ENCODE data around the gene SLC16A12. TPM values are rescaled to one million over a fixed set of nuclear protein-coding genes. Genes with fewer than 3 reads are reported as not detected.

Gene SLC16A12
- total RNA-seq: 0.02 TPM in 1 of 2 replicates, not detected in the other

DNA sequence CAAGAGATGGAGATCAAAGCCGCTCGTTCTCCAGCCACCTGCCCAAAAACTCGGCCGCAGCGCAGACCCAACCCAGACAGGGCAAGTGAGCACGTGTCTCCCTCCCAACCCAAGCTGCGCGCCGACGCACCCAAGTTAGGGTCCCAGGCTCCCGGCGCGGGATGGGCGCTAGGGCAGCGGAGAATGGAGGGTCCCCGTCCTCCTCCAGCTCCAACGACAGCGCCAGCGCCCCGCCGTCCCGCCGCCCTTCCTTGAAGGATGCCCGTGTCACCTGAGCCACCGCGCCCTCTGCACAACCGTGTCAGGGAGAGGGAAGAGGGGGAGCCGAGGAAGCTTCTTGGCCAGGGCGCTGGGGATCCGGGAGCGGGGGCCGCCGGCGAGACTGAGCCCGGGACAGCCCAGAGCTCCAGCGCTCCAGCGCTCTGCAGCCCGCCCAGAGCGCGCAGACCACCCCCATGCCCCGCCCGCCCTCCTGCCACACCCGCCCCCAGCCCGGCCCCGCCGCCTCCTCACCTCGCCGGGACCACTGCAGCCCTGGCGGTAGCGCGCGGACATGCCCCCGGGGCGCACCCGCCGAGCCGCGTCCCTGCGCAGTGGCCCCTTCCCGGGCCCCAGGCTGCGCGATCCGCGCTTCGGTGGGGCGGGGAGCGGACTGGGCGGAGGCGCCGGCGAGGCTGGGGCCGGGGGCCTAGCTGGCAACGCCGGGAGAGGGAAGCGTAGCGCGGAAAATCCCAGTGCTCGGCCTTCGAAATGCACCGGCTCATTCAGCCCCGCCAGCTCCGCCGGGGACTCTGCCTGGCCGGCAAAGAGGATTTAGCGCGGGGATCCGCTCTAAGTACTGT, at the start of gene SLC16A12:
Gene SLC16A12 (minus strand): TSS at position 424 of the 842 bp plus-strand sequence. CDS start 73,016 bp downstream, outside the sequence.
- intact Hi-C loops (cut with micrococcal nuclease): no loop called here

GRCh38 chr10:89582022-89582421, 46.6 kb upstream of the SLC16A12 start:
- intact Hi-C loops (cut with micrococcal nuclease): no loop called here

- intact Hi-C loops (cut with micrococcal nuclease): no loop called here
Observed at GRCh38 chr10:89580243-89580642, 44.8 kb upstream of the SLC16A12 start.

GRCh38 chr10:89576696-89577095, 41.3 kb upstream of the SLC16A12 start:
- intact Hi-C loops (cut with micrococcal nuclease): no loop called here

DNA sequence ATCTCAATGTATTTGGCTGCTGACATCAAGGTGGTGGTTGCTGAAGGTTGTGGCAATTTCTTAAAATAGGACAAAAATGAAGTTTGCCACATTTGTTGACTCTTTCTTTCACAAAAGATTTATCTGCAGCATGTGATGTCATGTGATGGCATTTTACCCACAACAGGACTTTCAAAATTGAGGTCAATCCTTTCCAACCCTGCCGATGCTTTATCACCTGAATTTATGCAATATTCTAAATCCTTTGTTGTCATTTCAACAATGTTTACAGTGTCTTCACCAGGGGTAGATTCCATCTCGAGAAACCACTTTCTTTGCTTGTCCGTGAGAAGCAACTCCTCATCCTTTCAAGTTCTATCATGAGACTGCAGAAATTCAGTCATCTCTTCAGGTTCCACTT, 40.6 kb upstream of the SLC16A12 start:
- intact Hi-C loops (cut with micrococcal nuclease): no loop called here

- intact Hi-C loops (cut with micrococcal nuclease): no loop called here
Observed at GRCh38 chr10:89575031-89575430, 39.6 kb upstream of the SLC16A12 start.

DNA sequence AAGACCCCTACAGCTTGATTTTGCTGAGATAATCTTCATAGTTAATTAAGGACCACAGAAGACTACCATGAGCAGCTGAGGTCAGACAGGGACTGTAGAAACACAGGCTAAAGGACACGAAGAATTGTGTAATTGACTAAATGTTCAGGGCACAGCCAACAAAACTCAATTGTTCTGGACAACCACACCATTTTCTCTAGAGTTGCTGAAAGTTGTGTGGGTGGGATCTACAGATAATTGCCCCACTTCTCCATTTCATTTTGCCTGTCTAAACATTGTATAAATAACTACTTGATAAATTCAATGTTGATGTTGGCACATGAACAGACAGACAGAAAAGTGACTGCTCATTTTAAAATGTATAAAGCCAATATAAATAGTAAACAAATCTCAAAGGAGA, 39.0 kb upstream of the SLC16A12 start:
- intact Hi-C loops (cut with micrococcal nuclease): no loop called here

GRCh38 chr10:89567576-89568245, 32.3 kb upstream of the SLC16A12 start:
- intact Hi-C loops (cut with micrococcal nuclease): loop anchor here (10.0 kb wide), 1 partner anchor 633 kb away; no protein-coding TSS in a partner anchor

DNA sequence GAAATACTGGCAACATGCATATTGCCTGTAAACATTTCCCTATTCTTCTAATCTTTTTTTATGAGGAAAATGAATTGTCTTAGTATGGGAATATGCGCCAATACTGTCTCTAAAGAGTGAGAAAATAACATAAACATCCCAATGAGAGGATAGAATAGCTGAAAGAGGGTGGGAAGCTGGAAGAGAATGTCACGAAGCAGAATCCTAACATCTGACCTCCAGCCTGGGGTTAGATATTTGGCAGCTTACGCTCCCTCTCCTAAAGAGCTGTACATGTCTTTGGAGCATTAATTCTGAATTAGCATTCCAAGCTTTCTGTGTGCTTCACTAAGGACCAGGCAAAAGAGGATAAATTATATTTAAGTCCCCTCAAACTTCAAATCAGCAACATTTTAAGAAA, 31.6 kb upstream of the SLC16A12 start:
- intact Hi-C loops (cut with micrococcal nuclease): loop anchor here (10.0 kb wide), 1 partner anchor 632 kb away; no protein-coding TSS in a partner anchor

DNA sequence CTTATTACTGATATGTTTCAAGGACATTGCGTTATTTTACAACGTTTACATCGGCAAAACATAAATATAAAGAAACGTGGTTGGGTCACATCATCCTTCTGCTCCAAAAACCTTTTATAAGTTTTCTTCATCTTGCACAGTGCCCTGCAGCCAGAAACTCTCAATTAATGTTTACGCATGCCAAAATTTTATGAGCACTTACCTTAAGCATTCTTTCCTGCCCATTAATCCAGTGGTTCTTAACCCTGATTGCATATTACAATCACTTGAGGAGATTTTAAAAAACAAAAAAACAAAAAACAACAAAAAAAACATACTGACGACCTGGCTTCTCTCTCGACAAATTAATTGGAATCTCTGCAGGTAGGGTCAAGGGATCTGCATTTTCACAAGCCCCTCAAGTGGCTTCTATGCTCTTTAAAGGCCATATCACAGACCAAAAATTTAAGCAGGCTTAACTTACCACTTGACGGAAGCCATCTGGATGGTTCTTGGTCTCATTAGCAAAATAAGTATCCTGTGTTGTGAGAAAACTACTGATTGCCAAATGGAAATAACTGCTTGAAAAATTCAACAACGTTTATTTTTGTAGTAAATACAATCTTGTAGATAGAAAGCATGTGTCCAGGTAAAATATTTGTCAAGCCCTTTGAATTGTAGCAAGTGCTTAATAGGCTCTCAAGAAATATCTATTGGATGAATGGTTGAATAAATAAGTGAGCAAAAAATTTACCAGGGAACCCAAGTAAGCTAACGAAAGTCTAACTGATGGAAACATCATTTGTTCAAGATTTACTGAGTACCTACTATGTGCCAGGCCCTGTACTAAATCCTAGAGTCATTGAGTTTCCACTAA, 30.9 kb upstream of the SLC16A12 start:
- intact Hi-C loops (cut with micrococcal nuclease): loop anchor here (10.0 kb wide), 1 partner anchor 632 kb away; no protein-coding TSS in a partner anchor

- intact Hi-C loops (cut with micrococcal nuclease): loop anchor here (10.0 kb wide), 1 partner anchor 630 kb away; no protein-coding TSS in a partner anchor
Observed at GRCh38 chr10:89565180-89565579, 29.8 kb upstream of the SLC16A12 start.

- intact Hi-C loops (cut with micrococcal nuclease): loop anchor here (1.0 to 10.0 kb wide), 2 partner anchors 347 to 629 kb away; no protein-coding TSS in a partner anchor
Observed at GRCh38 chr10:89563861-89564478, 28.6 kb upstream of the SLC16A12 start.

- intact Hi-C loops (cut with micrococcal nuclease): loop anchor here (10.0 kb wide), 1 partner anchor 629 kb away; no protein-coding TSS in a partner anchor
Observed at GRCh38 chr10:89563311-89563710, 27.9 kb upstream of the SLC16A12 start.

- intact Hi-C loops (cut with micrococcal nuclease): no loop called here
Observed at GRCh38 chr10:89556600-89556999, 21.2 kb upstream of the SLC16A12 start.

DNA sequence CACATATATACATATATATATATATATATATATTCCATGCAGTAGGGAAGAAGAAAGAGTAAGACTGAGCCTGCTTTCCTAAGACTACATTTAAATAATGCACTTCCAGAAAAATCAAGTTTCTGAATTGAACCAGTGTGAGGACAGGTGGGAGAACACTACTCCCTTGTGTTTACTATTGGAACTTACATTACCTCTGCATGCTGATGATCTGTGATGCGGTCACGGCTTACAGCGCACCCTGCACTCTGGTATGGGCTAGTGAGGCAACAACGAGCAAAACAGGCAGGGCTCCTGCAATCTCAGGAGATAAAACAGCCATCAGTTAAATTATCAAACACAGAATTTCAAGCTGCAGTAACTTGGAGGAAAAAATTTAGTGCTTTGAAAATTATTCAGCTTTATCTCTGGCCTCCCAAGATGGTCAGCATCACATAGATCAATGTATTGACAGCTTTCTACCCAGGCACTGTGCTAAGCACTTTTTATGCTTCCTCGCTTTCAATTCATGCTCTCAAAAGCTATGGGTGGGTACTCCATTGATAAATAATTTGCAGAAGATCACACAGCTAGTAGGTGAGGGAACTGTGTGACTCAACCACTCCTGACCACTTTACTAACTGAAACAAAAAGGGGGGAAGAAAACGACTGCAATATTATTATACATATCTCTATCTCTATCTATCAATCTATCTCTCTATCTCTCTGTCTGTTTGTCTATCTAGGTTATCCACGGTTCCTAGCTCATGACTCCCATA, 20.5 kb upstream of the SLC16A12 start:
- intact Hi-C loops (cut with micrococcal nuclease): no loop called here

GRCh38 chr10:89554433-89554832, 19.0 kb upstream of the SLC16A12 start:
- intact Hi-C loops (cut with micrococcal nuclease): no loop called here

GRCh38 chr10:89553064-89553734, 17.8 kb upstream of the SLC16A12 start:
- intact Hi-C loops (cut with micrococcal nuclease): no loop called here

GRCh38 chr10:89552213-89552612, 16.8 kb upstream of the SLC16A12 start:
- intact Hi-C loops (cut with micrococcal nuclease): no loop called here

GRCh38 chr10:89550509-89550908, 15.1 kb upstream of the SLC16A12 start:
- intact Hi-C loops (cut with micrococcal nuclease): no loop called here

Data from T-helper 2 cell treated with Interferon-gamma antibody and Interleukin-4, amounts not matched to agents 100 ng/mL and 5 ng/mL, for 36 hours (primary cell).